ENCODE results near the gene FAM133A.

FAM133A gene

GRCh38 chrX:93673869-93674271 is at the start of gene FAM133A:
Gene FAM133A (plus strand): TSS chrX:93674206. CDS start chrX:93709420, 35,214 bp downstream.
- DNase-seq (ENCODE audit: low read depth, low spot score) = no peak

GRCh38 chrX:93637591-93637990 is 36.4 kb upstream of the FAM133A start:
- no peak for DNase-seq (ENCODE audit: low read depth, low spot score)

- no peak for DNase-seq (ENCODE audit: low read depth, low spot score)
Measured at GRCh38 chrX:93649381-93649780, 24.6 kb upstream of the FAM133A start.

GRCh38 chrX:93660575-93660974 is 13.4 kb upstream of the FAM133A start:
- no peak for DNase-seq (ENCODE audit: low read depth, low spot score)

- DNase-seq (ENCODE audit: low read depth, low spot score) = peak; percentile 11
Measured at GRCh38 chrX:93673056-93673868, 744 bp upstream of the FAM133A start, which contains the start of gene NAP1L3. Gene NAP1L3 (minus strand): TSS chrX:93673578. CDS start chrX:93673304, 274 bp downstream.

GRCh38 chrX:93695981-93696380 is 22.0 kb downstream of the FAM133A start:
- no peak for DNase-seq (ENCODE audit: low read depth, low spot score)

- DNase-seq (ENCODE audit: low read depth, low spot score) = no peak
Measured at GRCh38 chrX:93703701-93704100, 29.7 kb downstream of the FAM133A start.

- DNase-seq (ENCODE audit: low read depth, low spot score) = no peak
Measured at GRCh38 chrX:93711076-93711475, 37.1 kb downstream of the FAM133A start.

- no peak for DNase-seq (ENCODE audit: low read depth, low spot score)
Measured at GRCh38 chrX:93741811-93742210, 67.8 kb downstream of the FAM133A start.

GRCh38 chrX:93760163-93760562 is 86.2 kb downstream of the FAM133A start:
- no peak for DNase-seq (ENCODE audit: low read depth, low spot score)
